Activated naive CD8-positive, alpha-beta T cell treated with anti-CD3 and anti-CD28 coated beads for 36 hours (primary cell): Measurements from ENCODE around the gene ZKSCAN1. TPM values are rescaled to one million over a fixed set of nuclear protein-coding genes. Genes with fewer than 3 reads are reported as not detected.

Experiments used
- DNase-seq: peaks from one replicate; pipeline ENCODE4 v3.0.0; 2021
- H3K27ac Mint-ChIP-seq: one replicate; pipeline ENCODE4 v1.8.0; 2022; ENCODE audit warnings: mild to moderate bottlenecking, moderate library complexity, mixed read lengths
- H3K27me3 Mint-ChIP-seq: one replicate; pipeline ENCODE4 v1.8.0; 2022; ENCODE audit warnings: mild to moderate bottlenecking, mixed read lengths
- H3K36me3 Mint-ChIP-seq: one replicate; pipeline ENCODE4 v1.8.0; 2021; ENCODE audit warnings: mild to moderate bottlenecking, mixed read lengths
- H3K4me1 Mint-ChIP-seq: one replicate; pipeline ENCODE4 v1.8.0; 2021; ENCODE audit warnings: mixed read lengths
- H3K4me3 Mint-ChIP-seq: one replicate; pipeline ENCODE4 v1.8.0; 2022; ENCODE audit warnings: mild to moderate bottlenecking, moderate library complexity, mixed read lengths
- H3K9me3 Mint-ChIP-seq: one replicate; pipeline ENCODE4 v1.8.0; 2022; ENCODE audit warnings: mixed read lengths
- total RNA-seq, 2 experiments: library from RNA; stranded (reverse); gene quantifications; one replicate each; pipeline ENCODE4 v1.2.3, GENCODE V29; 2021

The ZKSCAN1 gene
- total RNA-seq, 2 experiments from 2014 or later = 38.6 to 41.5 TPM

DNA sequence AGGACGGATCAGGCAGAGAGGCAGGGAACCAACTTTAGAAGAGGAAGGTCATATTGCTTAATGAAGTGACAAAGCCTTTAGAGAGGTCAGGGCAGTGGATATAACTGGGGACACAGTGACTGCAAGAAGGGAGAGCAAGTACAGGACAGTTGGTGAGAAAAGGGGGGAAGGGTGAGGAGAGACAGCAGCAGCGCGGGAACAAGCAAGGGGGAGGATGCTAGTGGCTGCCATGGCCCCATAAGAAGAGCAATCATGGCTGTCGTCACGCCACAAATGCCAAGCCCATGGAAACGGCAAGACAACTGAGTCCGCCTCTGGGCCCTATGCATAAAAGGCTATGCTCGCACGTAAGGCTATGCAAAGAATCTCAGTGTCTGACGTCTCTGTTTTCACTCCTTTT lies 57.1 kb downstream of the ZKSCAN1 start:
- H3K4me1 Mint-ChIP-seq = peaks cover 3% of the 10 kb centered on the region
- no peak for DNase-seq
- H3K36me3 Mint-ChIP-seq = peaks cover 77% of the 10 kb centered on the region
- H3K9me3 Mint-ChIP-seq = peaks cover 30% of the 10 kb centered on the region
- no peak overlapping the region for H3K27ac Mint-ChIP-seq
- no peaks in the 10 kb centered on the region for H3K27me3 Mint-ChIP-seq
- H3K4me3 Mint-ChIP-seq = no peak overlapping the region

DNA sequence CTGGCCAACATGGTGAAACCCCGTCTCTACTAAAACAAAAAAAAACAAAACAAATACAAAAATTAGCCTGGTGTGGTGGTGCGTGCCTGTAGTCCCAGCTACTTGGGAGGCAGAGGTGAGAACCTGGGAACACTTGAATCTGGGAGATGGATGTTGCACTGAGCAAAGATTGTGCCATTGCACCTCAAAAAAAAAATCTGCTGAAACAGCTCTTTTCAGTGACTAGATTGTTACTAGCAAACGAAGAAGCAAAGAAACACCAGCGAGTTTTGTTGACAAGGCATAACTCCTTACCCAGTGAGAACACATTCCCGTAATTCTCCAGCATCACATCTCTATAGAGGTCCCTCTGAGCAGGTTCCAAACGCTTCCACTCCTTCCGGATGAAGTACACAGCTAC lies 59.4 kb downstream of the ZKSCAN1 start:
- H3K9me3 Mint-ChIP-seq = peaks cover 29% of the 10 kb centered on the region
- peaks cover 10% of the 10 kb centered on the region for H3K4me1 Mint-ChIP-seq
- no peak for DNase-seq
- H3K27me3 Mint-ChIP-seq = no peaks in the 10 kb centered on the region
- no peak overlapping the region for H3K4me3 Mint-ChIP-seq
- peaks cover 72% of the 10 kb centered on the region for H3K36me3 Mint-ChIP-seq
- H3K27ac Mint-ChIP-seq = peak overlapping the region; percentile 54

GRCh38 chr7:100075418-100075817 lies 60.0 kb downstream of the ZKSCAN1 start:
- Mint-ChIP-seq H3K9me3 (peaks cover 25% of the 10 kb centered on the region), H3K36me3 (peaks cover 70% of the 10 kb centered on the region), H3K27ac (no peak overlapping the region), H3K4me3 (no peak overlapping the region), H3K27me3 (no peaks in the 10 kb centered on the region), H3K4me1 (peaks cover 16% of the 10 kb centered on the region)
- no peak for DNase-seq

DNA sequence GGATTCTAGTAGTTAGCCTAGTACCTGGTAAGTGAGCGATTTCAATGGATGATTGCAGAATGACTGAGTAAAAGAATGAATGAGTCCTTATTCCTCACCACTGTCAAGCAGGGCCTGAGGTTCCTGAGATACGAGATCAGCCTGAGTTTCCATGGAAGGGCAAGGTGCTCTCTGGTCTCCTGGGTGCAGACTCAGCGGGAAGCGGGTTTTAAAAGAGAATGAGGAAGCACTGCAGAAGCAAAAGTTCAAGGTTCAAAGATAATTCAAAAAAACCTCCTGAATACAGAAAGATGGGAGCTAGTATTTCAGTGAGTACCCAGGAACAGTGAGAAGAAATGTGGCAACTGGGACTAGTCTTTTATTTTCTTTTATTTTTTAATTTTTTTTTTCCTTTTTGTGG lies 61.8 kb downstream of the ZKSCAN1 start:
- no peak overlapping the region for H3K4me3 Mint-ChIP-seq

DNA sequence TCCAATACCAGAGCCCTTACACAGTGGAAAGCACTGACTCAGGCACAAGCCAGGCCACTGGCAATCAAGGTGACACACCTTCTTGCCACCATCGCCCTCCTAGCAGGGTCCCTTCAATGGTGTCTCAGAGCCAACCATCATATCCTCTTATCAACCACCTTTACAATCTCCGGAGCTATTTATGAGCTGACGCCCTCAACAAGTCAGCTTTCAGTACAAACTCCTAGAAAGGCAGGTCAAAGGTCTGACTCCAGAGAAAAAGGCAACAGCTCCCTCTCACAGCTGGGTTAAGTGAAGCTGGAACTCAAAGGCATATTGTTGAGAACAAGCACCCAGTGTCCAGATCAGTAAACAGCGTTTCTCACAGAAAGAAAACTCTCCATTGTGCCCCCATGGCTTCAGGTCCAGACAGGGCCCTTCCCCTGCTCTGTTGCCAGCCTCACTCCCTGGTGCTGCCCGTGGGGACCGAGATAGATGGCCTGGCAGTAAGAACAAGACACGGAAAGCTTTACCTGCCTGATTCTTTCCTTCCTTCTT lies 63.7 kb downstream of the ZKSCAN1 start:
- peaks cover 30% of the 10 kb centered on the region for H3K4me1 Mint-ChIP-seq
- H3K27ac Mint-ChIP-seq = no peak overlapping the region
- H3K9me3 Mint-ChIP-seq = no peaks in the 10 kb centered on the region
- no peaks in the 10 kb centered on the region for H3K27me3 Mint-ChIP-seq
- DNase-seq = no peak
- peaks cover 38% of the 10 kb centered on the region for H3K36me3 Mint-ChIP-seq
- H3K4me3 Mint-ChIP-seq = no peak overlapping the region

More for the DNA sequence above, 61.8 kb downstream of the ZKSCAN1 start:
- Mint-ChIP-seq H3K4me1 (peaks cover 22% of the 10 kb centered on the region), H3K27me3 (no peaks in the 10 kb centered on the region), H3K9me3 (peaks cover 7% of the 10 kb centered on the region), H3K36me3 (peaks cover 57% of the 10 kb centered on the region), H3K27ac (no peak overlapping the region)
- DNase-seq = no peak

DNA sequence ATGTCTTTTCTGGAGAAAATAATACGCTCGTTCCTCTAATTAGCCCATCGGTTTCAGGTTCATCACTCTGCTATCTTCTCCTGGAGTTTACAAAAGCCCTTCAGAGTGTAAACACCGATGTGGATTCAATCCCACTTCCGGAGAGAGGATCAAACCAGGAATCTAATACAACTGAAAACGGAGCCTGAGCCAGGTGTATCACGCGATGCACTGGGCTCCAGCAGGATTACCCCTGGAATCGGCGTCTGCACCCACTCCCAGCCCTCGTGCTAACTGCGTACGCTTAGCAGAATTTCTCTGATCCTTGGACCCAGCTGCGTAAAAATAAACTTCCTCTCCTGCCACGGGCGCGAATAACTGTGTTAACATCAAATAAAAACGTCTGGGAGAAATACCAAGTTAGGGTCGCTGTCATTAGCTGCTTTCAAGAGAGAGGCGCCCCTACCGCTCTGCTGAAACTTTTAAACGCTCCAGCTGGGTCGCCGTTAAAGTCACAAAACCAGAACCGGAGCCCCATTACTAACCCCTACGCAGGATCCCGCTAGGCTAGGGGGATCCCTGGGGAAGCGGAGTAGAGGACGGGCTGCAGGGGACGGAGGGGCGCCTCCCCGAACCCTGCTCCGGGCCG lies 65.6 kb downstream of the ZKSCAN1 start:
- peaks cover 19% of the 10 kb centered on the region for H3K36me3 Mint-ChIP-seq
- DNase-seq = no peak
- H3K4me1 Mint-ChIP-seq = peaks cover 30% of the 10 kb centered on the region
- peak overlapping the region; percentile 92 for H3K4me3 Mint-ChIP-seq
- H3K9me3 Mint-ChIP-seq = no peaks in the 10 kb centered on the region
- peak overlapping the region; percentile 92 for H3K27ac Mint-ChIP-seq
- H3K27me3 Mint-ChIP-seq = no peaks in the 10 kb centered on the region

- Mint-ChIP-seq H3K9me3 (no peaks in the 10 kb centered on the region), H3K27ac (peak within 1 kb of the TSS; percentile 92), H3K4me3 (peak within 1 kb of the TSS; percentile 92), H3K36me3 (peaks cover 17% of the 10 kb centered on the region), H3K4me1 (peaks cover 30% of the 10 kb centered on the region), H3K27me3 (no peaks in the 10 kb centered on the region)
- DNase-seq = peak; percentile 99
Observed at GRCh38 chr7:100081535-100082102, 66.2 kb downstream of the ZKSCAN1 start, which contains the start of gene ZNF3. Gene ZNF3 (minus strand): TSS chr7:100081723. CDS start chr7:100077357, 4,366 bp downstream.

DNA sequence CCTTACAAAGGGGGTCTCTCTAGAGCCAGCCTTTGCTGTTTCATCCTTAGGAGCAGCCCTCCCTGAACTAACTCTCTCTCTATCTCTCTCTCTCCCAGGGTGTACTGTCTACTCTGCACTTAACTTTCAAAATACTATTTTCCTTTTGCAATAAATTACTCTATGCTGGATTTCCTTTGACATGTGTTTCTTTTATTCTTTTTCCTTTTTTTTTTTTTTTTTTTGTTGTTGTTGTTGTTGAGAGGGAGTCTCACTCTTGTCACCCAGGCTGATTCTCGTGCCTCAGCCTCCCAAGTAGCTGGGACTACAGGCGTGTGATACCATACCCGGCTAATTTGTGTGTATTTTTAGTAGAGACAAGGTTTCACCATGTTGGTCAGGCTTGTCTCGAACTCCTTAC lies 67.6 kb downstream of the ZKSCAN1 start:
- DNase-seq = no peak
- Mint-ChIP-seq H3K27ac (peak overlapping the region; percentile 92), H3K36me3 (peaks cover 13% of the 10 kb centered on the region), H3K9me3 (no peaks in the 10 kb centered on the region), H3K27me3 (no peaks in the 10 kb centered on the region), H3K4me3 (peak overlapping the region; percentile 92), H3K4me1 (peaks cover 31% of the 10 kb centered on the region)

- H3K9me3 Mint-ChIP-seq = no peaks in the 10 kb centered on the region
- H3K4me1 Mint-ChIP-seq = peaks cover 37% of the 10 kb centered on the region
- no peak for DNase-seq
- H3K27ac Mint-ChIP-seq = no peak overlapping the region
- H3K4me3 Mint-ChIP-seq = no peak overlapping the region
- peaks cover 15% of the 10 kb centered on the region for H3K36me3 Mint-ChIP-seq
- H3K27me3 Mint-ChIP-seq = no peaks in the 10 kb centered on the region
Observed at GRCh38 chr7:100085515-100085914, 70.1 kb downstream of the ZKSCAN1 start.

- H3K27ac Mint-ChIP-seq = no peak overlapping the region
- no peak for DNase-seq
- H3K27me3 Mint-ChIP-seq = no peaks in the 10 kb centered on the region
- H3K36me3 Mint-ChIP-seq = peaks cover 26% of the 10 kb centered on the region
- peak overlapping the region; percentile 24 for H3K4me3 Mint-ChIP-seq
- H3K9me3 Mint-ChIP-seq = no peaks in the 10 kb centered on the region
- peaks cover 46% of the 10 kb centered on the region for H3K4me1 Mint-ChIP-seq
Observed at GRCh38 chr7:100087055-100087750, 71.8 kb downstream of the ZKSCAN1 start.

DNA sequence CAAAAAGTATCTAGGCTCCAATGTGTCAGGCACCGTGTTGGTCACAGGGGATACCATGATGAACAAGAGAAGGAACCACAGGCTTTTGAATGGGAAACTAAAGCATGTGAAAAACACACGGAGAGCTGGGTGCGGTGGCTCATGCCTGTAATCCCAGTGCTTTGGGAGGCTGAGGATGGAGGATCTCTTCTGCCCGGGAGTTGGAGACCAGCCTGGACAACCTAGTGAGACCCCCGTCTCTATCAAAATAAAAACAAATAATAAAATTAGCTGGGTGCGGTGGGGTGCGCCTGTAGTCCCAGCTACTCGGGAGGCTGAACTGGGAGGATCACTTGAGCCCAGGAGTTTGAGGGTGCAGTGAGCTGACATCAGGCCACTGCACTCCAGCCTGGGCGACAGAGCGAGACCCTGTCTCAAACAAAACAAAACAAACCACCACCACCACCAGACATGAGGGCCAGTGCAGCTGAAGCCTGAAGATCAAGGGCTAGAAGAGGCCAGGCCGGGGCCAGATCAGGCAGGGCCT lies 72.8 kb downstream of the ZKSCAN1 start:
- DNase-seq = no peak
- Mint-ChIP-seq H3K4me3 (peak overlapping the region; percentile 97), H3K27ac (peak overlapping the region; percentile 97), H3K36me3 (peaks cover 32% of the 10 kb centered on the region), H3K27me3 (no peaks in the 10 kb centered on the region), H3K9me3 (no peaks in the 10 kb centered on the region), H3K4me1 (peaks cover 39% of the 10 kb centered on the region)

- DNase-seq = peak; percentile 91
- Mint-ChIP-seq H3K36me3 (peaks cover 39% of the 10 kb centered on the region), H3K27ac (peak within 1 kb of the TSS; percentile 97), H3K4me3 (peak within 1 kb of the TSS; percentile 97), H3K9me3 (no peaks in the 10 kb centered on the region), H3K27me3 (no peaks in the 10 kb centered on the region), H3K4me1 (peaks cover 39% of the 10 kb centered on the region)
Observed at GRCh38 chr7:100088621-100089457, 73.4 kb downstream of the ZKSCAN1 start, which contains the start of gene COPS6. Gene COPS6 (plus strand): TSS chr7:100088969. CDS start chr7:100088991, 22 bp downstream.

DNA sequence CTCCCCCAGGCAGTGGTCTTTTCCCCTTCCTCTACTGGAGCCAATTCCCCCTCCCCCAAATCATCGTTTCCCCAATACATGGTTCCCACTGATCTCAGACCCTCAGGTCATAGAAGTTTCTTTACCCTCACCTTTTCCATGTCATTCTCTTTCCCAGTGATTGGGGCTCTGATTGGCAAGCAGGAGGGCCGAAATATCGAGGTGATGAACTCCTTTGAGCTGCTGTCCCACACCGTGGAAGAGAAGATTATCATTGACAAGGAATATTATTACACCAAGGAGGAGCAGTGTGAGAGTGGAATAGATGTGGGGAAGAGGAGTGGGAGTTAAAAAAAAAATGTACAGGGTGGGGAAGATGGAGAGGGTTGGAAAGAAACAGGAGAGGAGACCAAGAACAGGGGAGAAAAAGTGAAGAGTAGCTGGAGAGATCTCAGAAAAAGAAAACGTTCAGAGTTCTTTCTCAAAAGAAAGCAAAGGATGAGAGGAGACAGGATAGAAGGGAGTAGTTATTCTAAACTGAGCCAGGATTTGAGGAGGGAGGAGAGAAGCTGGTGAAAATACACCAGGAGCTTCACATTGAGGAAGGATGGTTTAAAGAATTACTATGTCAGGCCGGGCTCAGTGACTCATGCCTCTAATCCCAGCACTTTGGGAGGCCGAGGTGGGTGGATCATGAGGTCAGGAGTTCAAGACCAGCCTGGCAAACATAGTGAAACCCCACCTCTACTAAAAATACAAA lies 74.2 kb downstream of the ZKSCAN1 start:
- DNase-seq = no peak

More for the DNA sequence above, 74.2 kb downstream of the ZKSCAN1 start:
- peaks cover 40% of the 10 kb centered on the region for H3K36me3 Mint-ChIP-seq
- H3K4me3 Mint-ChIP-seq = peak overlapping the region; percentile 97
- H3K9me3 Mint-ChIP-seq = no peaks in the 10 kb centered on the region
- peaks cover 39% of the 10 kb centered on the region for H3K4me1 Mint-ChIP-seq
- peak overlapping the region; percentile 97 for H3K27ac Mint-ChIP-seq
- no peaks in the 10 kb centered on the region for H3K27me3 Mint-ChIP-seq
